ENCODE data around the gene TARBP2.

- TF ChIP-seq ZBTB33 (IDR thresholded peaks at IDR 0.05; ENCODE audit: borderline replicate concordance, low read depth) (no peak), SMC3 (IDR thresholded peaks at IDR 0.05; ENCODE audit: low read depth, low read length) (no peak)
Observed at GRCh38 chr12:53474077-53474476, 27.0 kb upstream of the TARBP2 start.

Measured in SK-N-SH (cell line).